Panc1 (cell line): ENCODE results near the gene BHLHA15.

Experiments
- CTCF ChIP-seq: fragments of 450-650 bp; IDR thresholded peaks from 2 replicates; pipeline ENCODE4 v1.5.1; 2017; ENCODE audit warnings: mild to moderate bottlenecking
- POLR2AphosphoS5 ChIP-seq: IDR thresholded peaks from 2 replicates; pipeline ENCODE4 v1.6.1; 2012; ENCODE audit warnings: mild to moderate bottlenecking, low read depth, low read length, moderate library complexity
- REST ChIP-seq, 2 experiments: IDR thresholded peaks; 2 replicates each; pipeline ENCODE4 v1.6.1; 2011 to 2012; ENCODE audit warnings: low read depth in 2 of 2, control low read depth in 1 of 2, low read length in 1 of 2, mild to moderate bottlenecking in 1 of 2, moderate library complexity in 1 of 2; ENCODE audit not compliant: insufficient read depth in 1 of 2
- SIN3A ChIP-seq: IDR thresholded peaks from 2 replicates; pipeline ENCODE4 v1.6.1; 2012; ENCODE audit warnings: low read depth, mild to moderate bottlenecking, low read length, moderate library complexity, borderline replicate concordance; ENCODE audit not compliant: insufficient read depth

- no peak for TF ChIP-seq CTCF
- no peak for TF ChIP-seq POLR2AphosphoS5
- TF ChIP-seq SIN3A: no peak
- TF ChIP-seq REST (IDR thresholded peaks at IDR 0.05; ENCODE audit: insufficient read depth in 1 of 2, low read depth in 2 of 2, low read length in 1 of 2): no peak
Observed at GRCh38 chr7:98167653-98168052, 43.6 kb upstream of the BHLHA15 start.
